ENCODE results near the gene CSE1L.
"Not testable (repeated sequence)": the region's sequence is repeated elsewhere in the genome, so short reads cannot be mapped to it uniquely, and the experiment has no call there.

The CSE1L gene

DNA sequence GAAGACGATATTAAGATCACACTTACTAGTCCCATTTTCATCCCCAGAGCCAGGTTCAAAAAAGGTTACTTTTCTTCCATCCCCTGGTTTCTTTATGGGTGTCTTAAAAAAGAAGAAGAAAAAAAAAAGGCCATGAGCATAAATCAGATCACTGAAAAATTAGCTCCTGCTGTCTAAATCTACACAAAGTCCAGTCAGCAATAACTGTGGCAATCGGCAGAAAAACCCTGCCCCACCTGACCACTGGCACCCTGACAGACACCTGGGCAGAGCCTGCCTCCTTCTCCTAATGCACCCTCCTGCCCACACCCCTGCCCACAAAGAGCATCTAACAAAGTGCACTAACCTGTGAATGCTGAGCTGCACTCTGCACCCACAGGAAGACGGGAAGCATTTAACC, 72.2 kb downstream of the CSE1L start:
- DNase-seq (ENCODE audit: low read depth in 1 of 2, low spot score in 1 of 2), result no peak

DNA sequence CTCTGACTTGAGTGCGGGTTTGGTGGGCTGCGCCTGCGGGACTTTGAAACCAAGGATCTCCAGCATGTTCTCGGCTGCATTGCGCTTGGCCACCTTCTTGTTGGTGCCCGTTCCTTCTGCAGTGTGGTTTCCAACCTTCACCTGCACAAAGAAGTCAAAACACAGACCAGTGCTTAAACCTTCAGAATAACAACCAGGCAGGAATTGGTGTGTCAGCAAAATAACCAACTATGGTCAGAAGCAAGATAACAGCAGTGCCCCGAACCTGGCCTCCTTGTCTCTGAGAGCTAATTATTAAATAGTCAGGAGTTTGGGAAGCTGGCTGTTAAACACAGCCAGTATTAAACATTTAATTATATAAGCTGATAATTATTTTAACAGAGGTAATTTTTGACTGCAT, 73.9 kb downstream of the CSE1L start:
- no peak for DNase-seq (ENCODE audit: low read depth in 1 of 2, low spot score in 1 of 2)

- DNase-seq (ENCODE audit: low read depth in 1 of 2, low spot score in 1 of 2), result no peak
Observed at GRCh38 chr20:49122920-49123319, 76.8 kb downstream of the CSE1L start.

DNA sequence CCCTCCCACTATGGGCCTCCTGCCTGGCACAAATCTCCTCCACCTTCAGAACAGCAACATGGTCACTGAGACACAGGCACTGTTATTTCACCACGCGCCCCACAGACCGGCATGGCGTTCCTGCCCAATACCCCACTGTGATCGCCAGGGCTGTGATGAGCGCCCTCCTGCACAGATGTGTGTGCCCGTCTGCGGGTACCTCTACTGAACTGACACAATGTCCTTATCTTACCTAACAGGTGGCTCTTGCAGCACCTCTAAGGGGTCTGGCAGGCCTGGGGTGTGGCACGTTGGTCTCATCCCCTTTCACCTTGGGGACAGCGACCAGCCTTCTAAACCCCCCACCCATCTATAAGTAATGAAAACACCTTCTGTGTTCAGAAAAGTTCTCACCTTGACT, 77.9 kb downstream of the CSE1L start:
- no peak for DNase-seq (ENCODE audit: low read depth in 1 of 2, low spot score in 1 of 2)

- no peak for DNase-seq (ENCODE audit: low read depth in 1 of 2, low spot score in 1 of 2)
Observed at GRCh38 chr20:49132995-49133478, 86.9 kb downstream of the CSE1L start.

DNA sequence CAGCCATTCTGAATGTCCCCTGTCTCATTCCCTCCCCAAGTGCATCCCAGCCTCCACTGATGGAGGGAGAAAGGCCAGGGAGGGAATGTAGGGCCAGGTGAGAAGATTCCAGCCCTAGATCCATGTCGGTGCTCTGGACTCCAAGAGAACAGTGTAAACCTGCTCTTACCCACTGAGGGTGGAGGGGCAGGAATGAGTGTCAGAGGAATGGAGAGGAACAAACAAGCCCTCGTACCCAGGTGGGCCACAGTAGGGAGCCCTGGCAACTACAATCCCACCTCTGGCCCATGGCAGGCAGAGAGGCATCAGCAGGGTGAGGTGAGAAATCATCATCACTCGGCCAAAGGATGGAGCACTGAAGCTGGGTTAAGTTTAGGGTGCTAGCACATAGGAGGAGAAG, 87.5 kb downstream of the CSE1L start:
- DNase-seq (ENCODE audit: low read depth in 1 of 2, low spot score in 1 of 2), result no peak

DNA sequence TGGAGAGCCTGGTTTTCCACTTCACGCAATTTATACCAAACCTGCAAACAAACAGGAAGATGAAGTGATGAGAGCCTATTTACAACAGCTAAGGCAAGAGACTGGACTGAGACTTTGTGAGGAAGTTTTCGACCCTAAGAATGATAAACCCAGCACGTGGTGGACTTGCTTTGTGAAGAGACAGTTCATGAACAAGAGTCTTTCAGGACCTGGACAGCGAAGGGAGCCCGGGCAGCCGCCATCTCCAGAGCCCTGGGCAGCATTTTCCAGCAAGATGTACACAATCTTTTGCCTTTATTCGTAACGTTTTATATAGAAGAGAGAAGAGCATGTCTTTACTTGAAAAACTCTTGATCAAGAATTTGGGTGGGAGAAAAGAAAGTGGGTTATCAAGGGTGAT, 88.7 kb downstream of the CSE1L start:
- not testable (repeated sequence) for DNase-seq (ENCODE audit: low read depth in 1 of 2, low spot score in 1 of 2)

- DNase-seq (ENCODE audit: low read depth in 1 of 2, low spot score in 1 of 2), result no peak
Observed at GRCh38 chr20:49136817-49137571, 90.9 kb downstream of the CSE1L start.

DNA sequence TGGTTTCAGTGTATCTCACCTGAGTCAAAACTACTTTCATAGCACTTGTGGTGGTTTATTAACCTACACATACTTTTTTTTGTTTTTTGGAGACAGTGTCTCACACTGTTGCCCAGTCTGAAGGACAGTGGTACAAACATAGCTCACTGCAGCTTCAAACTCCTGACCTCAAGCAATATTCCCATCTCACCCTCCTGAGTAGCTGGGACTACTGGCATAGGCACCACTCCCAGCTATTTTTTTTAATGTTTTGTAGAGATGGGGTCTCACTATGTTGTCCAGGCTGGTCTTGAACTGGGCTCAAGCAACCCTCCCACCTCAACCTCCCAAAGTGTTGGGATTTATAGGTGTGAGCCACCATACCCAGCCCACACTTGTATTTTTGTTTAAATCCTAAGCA, 92.3 kb downstream of the CSE1L start:
- DNase-seq (ENCODE audit: low read depth in 1 of 2, low spot score in 1 of 2), result no peak

GRCh38 chr20:49140411-49140810, 94.3 kb downstream of the CSE1L start:
- DNase-seq (ENCODE audit: low read depth in 1 of 2, low spot score in 1 of 2), result no peak

DNA sequence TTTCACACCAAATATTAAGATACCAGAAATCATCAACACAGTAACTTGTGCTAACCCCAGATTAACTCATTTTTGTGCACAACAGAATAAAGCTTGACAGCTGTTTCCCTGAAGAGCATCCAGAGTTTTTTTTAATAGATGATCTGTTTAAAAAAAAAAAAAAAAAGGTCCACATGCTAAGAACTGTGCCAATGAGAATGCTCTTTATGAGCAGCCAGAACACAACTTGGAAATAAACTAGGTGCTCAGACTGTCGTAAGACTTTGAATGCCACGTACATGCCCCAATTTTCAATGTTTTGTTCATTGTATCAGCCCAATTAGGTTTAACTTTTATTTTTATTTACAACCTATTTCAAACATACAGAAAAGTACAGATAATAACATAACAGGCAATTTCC, 94.7 kb downstream of the CSE1L start:
- no peak for DNase-seq (ENCODE audit: low read depth in 1 of 2, low spot score in 1 of 2)
